SU-DHL-6 (cell line): ENCODE measurements around the gene FAM117A.

Source experiments
- CTCF ChIP-seq: fragments of 200-600 bp; sonication (generic); IDR thresholded peaks from one replicate; pipeline ENCODE4 v1.5.1; 2017; ENCODE audit warnings: antibody characterized with exemption, mild to moderate bottlenecking, low read length, moderate library complexity; ENCODE audit not compliant: insufficient read depth, poor library complexity, severe bottlenecking
- EZH2phosphoT487 ChIP-seq: fragments of 200-600 bp; sonication (generic), shearing (Covaris generic); conservative IDR thresholded peaks from 2 replicates; pipeline ENCODE4 v1.6.1; 2018; ENCODE audit warnings: mild to moderate bottlenecking, antibody characterized with exemption, low read length, moderate library complexity, mixed read lengths

GRCh38 chr17:49698005-49698404, 65.9 kb downstream of the FAM117A start:
- TF ChIP-seq CTCF, result no peak
- TF ChIP-seq EZH2phosphoT487, result no peak
